ACHN (cell line): ENCODE measurements around the gene MYO7A.

Source experiments
- DNase-seq: peaks from one replicate; pipeline ENCODE4 v3.0.0-alpha.2; 2015
- in situ Hi-C: cut with HindIII; loops from 2 replicates; pipeline ENCODE4 v1.10.0; 2017; ENCODE audit warnings: low sequenced_read_pairs, low pct_ligation_motif_present, low pct_unique_long_range_greater_than_20kb

The MYO7A gene

GRCh38 chr11:77108436-77108835 lies 19.6 kb upstream of the MYO7A start:
- no peak for DNase-seq
- in situ Hi-C loops = no loop called here

GRCh38 chr11:77109236-77110019 lies 18.6 kb upstream of the MYO7A start:
- peak; percentile 17 for DNase-seq
- in situ Hi-C loops = no loop called here

GRCh38 chr11:77110836-77111235 lies 17.2 kb upstream of the MYO7A start:
- in situ Hi-C loops = no loop called here
- no peak for DNase-seq

- in situ Hi-C loops = no loop called here
- DNase-seq = no peak
Observed at GRCh38 chr11:77111277-77111676, 16.8 kb upstream of the MYO7A start.

- in situ Hi-C loops = no loop called here
- DNase-seq = no peak
Observed at GRCh38 chr11:77111946-77112345, 16.1 kb upstream of the MYO7A start.

GRCh38 chr11:77112641-77113381 lies 15.2 kb upstream of the MYO7A start:
- in situ Hi-C loops = no loop called here
- no peak for DNase-seq

- peak; percentile 45 for DNase-seq
- in situ Hi-C loops = no loop called here
Observed at GRCh38 chr11:77113382-77114088, 14.5 kb upstream of the MYO7A start.

GRCh38 chr11:77114089-77114463 lies 14.0 kb upstream of the MYO7A start:
- DNase-seq = no peak
- in situ Hi-C loops = no loop called here

GRCh38 chr11:77115181-77115611 lies 12.8 kb upstream of the MYO7A start:
- peak; percentile 5 for DNase-seq
- in situ Hi-C loops = no loop called here

- in situ Hi-C loops = no loop called here
- DNase-seq = no peak
Observed at GRCh38 chr11:77115956-77116355, 12.1 kb upstream of the MYO7A start.

- no peak for DNase-seq
Observed at GRCh38 chr11:77117492-77117891, 10.6 kb upstream of the MYO7A start.

GRCh38 chr11:77118086-77118485 lies 10.0 kb upstream of the MYO7A start:
- DNase-seq = no peak
- in situ Hi-C loops = no loop called here

More at GRCh38 chr11:77117492-77117891, 10.6 kb upstream of the MYO7A start:
- in situ Hi-C loops = no loop called here

- no peak for DNase-seq
- in situ Hi-C loops = no loop called here
Observed at GRCh38 chr11:77118971-77119370, 9.1 kb upstream of the MYO7A start.

- in situ Hi-C loops = no loop called here
- DNase-seq = no peak
Observed at GRCh38 chr11:77119531-77119936, 8.5 kb upstream of the MYO7A start.

GRCh38 chr11:77120571-77120970 lies 7.5 kb upstream of the MYO7A start:
- no peak for DNase-seq
- in situ Hi-C loops = no loop called here

- no peak for DNase-seq
- in situ Hi-C loops = no loop called here
Observed at GRCh38 chr11:77121096-77121640, 6.9 kb upstream of the MYO7A start.

GRCh38 chr11:77121876-77122575 lies 6.0 kb upstream of the MYO7A start:
- no peak for DNase-seq
- in situ Hi-C loops = no loop called here

- in situ Hi-C loops = no loop called here
- DNase-seq = no peak
Observed at GRCh38 chr11:77122576-77123212, 5.4 kb upstream of the MYO7A start.
